ENCODE data around the gene PDE1A.

- no peak for TF ChIP-seq CTCF (conservative IDR thresholded peaks at IDR 0.05; ENCODE audit: low read length)
- no peak for TF ChIP-seq EZH2phosphoT487 (IDR thresholded peaks at IDR 0.05; ENCODE audit: borderline replicate concordance)
Measured at GRCh38 chr2:182436252-182436651, 9.4 kb upstream of the PDE1A start.

All from Loucy (cell line).